Cerebellar nuclear complex (tissue), 1 donor: ENCODE measurements around the gene NPTN.

Experiments
- DNase-seq, 2 experiments: peaks; one replicate each; lab custom pipeline; 2025; lab: John Stamatoyannopoulos, UW

Gene NPTN

DNA sequence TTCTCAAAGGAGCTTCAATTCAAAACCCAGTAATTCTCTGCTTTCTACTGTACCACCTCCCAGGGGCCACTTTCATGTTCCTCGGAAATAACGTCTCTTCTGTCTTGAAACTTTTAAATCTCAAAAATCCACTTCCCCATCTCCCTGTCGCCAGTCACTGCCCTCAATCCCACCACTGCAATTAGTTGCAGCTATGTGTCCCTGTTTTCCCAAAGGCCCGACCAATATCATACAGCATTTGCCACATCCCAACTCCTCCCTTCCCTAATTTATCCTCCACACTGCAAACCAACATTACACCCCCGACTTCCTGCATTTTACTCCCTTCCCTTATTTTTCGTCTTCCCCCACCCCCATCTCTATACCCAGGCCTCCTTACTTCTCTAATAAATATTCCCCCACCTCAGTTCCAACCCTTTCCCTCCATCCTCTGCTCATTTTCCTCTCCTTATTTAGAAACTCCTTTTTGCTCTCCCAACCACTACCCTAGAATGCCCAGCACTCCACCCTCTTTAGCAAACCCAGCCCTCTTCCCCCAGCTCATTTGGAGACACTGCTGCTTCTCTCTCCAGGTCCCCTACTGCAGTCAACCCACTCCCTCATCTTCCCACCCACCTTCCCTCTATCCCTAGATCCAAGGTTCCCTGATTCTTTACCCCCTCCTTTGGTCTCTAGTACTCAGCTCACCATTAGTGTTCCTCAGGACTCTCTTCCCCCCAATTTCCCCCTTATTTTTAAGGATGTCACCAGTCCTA is 1.1 kb downstream of the NPTN start:
- DNase-seq: no peak

DNA sequence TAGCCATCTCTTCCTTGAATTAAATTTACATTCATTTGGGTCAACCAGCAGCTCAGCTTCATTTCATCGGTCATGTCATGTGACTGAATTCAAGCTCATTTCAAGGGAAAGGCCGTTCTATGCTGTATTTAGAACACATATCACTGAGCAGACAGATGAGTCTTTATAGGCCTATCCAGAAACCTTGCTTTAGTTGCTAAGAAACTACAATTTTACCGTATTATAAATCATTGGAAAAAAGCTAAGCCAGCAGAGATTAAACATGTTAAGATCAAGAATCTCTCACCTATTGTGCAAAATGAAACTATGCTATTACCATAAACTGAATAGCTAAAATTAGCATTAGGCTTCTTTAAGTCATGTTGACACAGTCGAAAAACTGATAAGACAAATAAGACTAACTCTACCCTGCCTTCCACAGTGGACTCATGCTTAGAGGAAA is 2.2 kb downstream of the NPTN start:
- DNase-seq: no peak

DNA sequence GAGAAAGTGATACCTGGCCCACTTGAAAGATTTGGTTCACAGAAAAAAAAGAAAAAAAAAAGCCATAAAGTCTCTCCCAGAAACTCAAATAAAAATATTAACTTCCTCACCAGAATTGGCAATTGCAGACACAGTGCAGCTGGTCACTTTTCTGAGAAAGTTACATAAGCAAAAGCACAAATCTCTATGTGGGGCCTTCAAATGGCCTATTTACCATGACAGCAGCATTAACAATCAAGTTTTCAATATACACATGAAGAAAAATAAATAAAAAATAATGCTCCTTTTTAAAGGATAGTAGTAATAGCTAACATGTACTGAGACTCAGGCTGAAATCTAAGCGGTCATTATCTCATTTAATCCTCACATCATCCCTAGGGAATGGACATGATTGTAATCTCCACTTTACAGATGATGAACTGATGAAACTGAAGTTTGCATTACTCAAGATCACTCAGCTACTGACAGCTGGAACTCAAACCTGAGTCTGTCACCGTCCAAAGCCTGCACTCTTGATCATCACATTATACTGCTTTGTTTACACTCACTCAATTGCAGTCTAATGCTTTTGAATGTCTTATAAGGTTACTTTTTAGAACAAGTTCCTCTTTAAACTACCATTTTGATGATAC is 3.3 kb downstream of the NPTN start:
- no peak for DNase-seq

DNA sequence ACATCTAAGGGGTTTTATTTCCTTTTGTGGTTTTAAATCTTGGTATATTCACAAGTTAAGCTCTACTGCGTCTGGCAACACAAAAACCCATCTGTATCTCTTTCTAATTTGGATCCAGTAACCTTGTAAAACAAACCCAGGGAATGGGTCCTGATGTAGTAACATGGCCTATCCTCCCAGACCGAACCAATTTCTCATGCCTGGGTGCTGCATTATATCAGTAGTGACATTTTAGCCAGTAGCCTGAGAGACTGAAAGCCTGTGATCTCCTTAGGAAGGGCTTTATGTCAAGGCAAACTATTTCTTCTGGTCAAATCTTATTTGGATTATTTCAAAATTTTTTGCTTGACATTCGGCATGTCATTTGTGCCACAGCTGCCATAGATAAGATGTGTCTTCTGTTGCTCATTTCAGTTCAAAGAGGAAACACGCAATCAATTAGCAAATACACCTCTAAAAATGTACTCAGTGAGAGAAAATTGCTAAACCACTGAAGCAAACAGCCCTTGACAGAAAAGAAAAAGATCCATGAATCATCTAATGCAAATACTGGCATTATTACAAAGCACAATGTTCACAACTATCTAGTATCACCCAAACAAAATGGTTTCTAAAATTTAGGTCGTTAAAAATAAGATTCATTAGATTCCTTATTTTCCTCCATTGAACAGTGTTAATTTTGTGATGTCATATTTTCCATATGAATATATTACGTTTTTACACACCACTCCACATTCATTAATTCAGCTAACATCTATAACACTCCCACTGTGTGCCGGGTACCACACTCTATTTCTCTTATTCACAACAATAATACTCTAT is 4.0 kb downstream of the NPTN start:
- no peak for DNase-seq

DNA sequence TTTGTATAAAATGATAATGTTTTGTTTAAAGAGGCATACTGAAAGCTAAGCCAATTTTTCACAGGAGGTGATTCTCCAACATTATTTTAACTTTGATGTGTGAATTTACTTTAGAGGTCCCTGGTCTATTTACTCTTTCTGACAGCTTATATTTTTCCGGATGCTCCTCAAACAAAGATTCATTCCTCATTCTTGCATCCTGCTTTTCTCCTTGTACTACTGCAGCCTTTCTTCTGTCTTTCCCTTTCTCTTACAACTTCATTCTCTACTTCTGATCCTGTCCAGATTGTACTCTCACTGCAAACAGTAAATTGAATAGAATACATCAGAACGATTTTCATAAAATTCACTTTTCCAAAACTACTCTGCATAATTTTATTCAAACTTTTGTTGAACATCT is 5.1 kb downstream of the NPTN start:
- DNase-seq: no peak

DNA sequence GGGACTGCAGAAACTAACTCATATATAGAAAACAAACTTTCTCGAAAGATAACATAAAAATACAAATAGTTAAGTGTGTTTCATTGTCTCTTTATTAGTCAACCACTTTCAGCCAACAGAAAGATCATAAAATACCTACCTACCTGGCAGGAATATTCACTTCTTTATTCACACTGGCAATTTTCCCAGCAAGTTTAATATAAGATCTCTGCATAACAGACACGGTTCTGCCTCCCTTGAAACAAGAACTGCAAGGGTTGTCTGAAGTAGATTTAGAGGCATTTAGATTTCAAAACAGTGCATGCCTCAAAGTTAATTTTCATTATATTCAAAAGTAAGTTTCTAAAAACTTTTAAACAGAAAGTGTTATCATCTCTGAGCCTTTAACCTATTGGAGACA is 7.1 kb downstream of the NPTN start:
- no peak for DNase-seq

DNA sequence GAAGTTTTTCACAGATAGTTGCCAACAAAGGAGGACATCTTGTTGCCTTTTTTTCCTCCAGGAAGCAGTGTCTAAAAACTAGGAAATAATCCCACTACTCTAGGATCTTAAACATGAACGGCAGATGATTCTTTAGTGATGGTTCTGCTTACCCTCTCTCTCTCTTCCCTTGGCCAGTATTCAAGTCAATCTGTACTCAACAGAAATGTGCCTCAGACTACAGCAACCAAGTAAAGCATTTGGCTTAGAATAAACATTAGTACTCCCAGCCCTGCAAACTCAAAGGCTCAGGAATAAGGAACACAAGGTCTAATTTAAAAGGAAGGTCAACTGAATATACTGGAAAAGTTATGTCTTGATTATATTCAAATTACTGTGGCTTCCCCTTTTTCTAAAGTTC is 8.7 kb downstream of the NPTN start:
- no peak for DNase-seq

DNA sequence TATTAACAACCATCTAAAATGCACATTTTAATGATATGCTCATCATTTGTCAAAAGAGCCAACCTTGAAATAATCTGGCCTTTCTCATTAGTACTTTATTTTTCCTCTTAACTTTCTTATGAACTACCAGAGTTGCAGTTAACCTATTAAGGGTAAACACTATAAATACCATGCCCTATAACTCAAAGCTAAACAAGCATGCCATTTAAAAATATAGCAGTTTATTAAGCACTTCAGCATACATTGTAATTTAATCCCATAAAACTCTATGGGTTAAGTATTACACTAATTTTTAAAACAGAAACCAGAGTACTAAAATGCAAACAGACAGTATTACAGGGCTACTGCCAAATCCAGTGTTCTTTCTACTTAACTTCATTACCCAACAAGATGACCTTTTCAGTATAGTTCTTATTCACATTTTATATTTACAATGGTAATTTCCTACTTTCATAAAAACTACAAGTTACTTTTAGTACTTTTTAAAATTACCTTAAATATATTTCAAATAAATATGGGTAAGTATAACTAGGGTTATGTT is 11.8 kb downstream of the NPTN start:
- no peak for DNase-seq

DNA sequence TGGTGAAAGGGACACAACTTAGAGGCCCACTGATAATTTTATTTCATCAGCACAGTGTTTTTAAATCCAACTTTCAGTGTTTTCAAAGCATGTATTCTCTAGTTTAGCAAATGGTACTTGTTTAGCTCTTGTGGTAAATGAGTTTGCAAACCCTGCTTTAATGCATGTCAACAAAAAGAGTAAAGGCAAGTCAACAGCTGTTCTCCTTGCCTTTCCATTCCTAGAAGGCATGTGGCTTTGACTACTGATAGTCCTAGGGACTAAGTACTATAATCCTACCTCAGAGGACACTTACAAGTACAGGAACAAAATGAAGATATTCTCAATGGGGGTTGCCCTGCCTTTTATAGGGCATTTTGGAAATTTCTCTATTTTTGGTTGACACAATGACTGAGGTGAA is 13.1 kb downstream of the NPTN start:
- no peak for DNase-seq

DNA sequence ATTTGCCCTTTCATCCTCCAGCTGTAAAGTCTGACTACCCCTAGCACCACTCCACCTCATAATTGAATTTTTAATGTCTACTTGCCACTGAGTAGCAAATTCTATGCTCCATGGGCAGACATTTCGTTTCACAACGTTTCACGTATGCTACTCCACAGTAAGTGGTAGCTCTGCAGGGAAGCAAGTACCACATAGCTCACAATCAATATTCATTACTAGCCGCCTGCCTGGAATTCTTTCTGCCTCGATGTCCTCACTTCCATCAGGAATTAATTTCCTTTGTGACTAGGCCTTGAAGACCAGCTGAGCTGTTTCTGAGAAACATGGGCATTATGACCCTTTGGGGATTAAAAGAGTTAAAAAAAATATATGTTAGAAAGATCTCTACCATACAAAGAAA is 15.3 kb downstream of the NPTN start:
- no peak for DNase-seq

DNA sequence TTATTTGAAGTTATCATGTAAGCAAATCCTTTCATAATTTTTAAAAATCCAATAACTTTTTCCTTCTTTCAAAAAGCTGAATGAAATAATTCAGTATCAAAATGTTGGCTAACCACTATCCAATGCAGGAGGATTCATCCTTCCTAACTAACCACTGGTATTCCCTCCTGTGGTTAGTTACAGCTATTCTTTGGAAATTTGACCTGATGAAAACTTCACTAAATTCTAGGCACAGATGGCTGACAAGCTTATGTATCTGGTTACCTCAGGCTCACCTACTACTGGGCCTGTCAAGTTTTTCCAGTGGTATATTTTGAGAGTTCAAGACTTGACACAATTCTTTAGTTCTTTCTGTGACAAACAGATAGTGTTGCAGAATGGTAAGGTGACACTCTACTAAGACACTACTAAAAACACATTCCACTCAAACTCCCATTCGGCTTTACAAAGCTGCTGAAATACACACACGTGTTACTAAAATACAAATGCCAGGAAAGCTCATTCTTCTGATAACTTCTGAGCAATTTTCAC is 15.8 kb downstream of the NPTN start:
- no peak for DNase-seq

DNA sequence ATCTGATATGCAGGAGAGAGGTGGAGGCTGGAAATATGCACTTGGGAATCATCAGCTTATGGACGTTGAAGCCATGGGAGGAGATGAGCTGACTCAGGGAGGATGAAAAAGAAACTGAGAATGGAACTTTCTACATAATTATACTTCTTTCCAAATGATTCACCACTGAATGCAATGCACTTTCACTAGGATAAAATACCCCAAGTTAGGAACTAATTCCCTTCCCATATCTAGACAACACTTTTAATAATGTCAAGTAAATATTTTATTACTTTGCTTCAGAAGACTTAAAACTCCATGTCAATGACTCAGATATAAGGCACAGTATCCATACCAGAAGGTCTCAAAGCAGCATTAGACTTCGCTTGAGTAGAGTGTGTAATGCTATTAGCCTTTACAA is 24.2 kb downstream of the NPTN start:
- DNase-seq: no peak

DNA sequence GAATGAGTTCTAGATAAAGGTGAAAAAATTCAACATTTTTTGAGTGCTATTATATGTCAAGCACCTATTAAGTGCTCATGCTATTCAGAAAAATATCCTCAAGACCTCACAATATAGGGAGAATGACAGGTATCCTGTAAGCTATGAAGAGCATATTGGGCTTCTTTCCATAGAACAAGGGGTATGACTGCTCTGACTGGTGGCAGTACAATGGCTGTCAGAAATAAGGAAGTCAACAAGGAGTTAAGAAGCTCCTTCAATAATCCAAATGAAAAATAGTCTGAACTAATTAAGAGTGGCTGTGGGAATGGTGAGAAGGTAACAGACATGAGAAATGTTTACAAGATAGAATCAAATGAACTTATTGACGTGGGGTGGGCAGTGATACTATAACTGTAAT is 24.7 kb downstream of the NPTN start:
- no peak for DNase-seq

DNA sequence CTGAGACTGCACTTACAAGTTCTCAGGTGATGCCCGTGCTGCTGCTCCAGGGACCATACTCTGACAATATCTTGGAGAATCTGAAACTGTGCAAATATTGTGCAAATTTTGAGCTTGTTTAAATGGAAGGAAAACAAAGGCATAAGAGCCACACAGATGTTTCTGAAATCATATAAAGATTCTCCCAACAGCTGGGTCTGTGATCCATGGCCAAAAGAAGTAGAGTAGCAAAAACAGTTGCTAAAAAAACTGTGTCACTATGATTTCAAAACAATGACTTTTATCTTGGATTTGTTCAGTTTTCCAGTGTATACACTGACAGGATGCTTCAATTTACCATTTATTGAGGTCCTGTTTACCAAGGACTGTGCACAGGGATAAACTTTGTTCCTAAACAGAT is 25.3 kb downstream of the NPTN start:
- no peak for DNase-seq

DNA sequence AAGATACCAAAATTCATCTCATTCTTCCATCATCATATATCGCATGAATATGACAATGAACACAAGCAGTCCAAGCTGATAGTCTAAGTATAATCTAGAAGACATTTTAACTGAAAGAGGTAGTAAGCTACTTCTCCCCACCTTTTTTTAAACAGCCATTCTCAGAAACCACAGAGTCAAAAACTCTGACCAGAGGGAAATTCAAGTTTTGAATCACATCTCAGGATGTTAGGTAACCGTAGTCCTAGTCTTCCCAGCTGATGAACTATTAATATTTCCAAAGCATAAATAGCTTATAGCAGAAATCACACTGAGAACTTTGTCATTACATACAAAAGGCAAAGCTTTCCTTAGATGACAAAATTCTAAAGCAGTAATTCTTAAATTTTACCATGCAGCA is 25.8 kb downstream of the NPTN start:
- DNase-seq: no peak

DNA sequence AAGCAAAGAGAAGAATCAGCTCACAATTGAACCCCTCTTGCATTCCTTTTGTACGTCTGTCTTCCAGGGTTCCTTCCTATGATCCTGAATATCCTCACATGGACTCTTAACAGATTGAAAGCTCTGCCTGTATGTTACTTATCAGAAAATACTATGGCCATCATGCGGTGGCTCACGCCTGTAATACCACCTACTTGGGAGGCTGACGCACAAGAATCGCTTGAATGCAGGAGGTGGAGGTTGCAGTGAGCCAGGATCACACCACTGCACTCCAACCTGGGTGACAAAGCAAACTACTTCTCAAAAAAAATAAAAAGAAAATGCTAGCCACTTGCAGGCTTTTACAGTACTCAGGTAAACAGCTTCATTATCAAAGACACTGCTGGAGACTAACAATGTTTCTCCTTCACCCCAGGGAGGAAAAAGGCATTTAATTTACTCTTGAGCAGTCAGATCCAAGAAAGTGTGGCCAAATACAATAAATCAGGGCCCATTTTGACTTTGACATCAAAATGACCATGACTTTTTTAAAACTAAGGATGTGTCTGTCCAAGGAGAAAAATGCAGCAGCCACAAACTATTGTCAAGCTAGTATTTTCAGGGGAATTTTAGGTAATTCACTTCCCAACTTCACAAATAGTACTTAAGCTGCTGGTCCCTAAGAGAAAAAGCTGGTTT is 27.3 kb downstream of the NPTN start:
- DNase-seq: no peak

DNA sequence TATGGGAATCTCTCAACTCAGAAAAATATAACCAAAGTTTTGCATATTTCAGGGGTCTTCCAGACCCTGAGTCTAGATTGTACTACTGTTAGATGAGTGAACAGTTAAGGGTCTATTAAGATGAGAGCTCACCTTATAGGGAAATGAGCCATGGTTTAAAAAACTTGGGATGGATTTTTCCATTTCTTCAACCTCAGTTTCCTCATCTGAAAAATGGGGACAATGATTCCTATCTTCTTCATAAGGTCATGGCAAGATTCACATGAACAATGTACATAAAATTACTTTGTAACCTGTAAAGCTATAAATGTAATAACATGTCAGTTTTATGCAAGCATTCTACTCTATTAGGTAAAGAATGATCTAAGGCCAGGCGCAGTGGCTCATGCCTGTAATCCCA is 28.7 kb downstream of the NPTN start:
- DNase-seq: no peak

DNA sequence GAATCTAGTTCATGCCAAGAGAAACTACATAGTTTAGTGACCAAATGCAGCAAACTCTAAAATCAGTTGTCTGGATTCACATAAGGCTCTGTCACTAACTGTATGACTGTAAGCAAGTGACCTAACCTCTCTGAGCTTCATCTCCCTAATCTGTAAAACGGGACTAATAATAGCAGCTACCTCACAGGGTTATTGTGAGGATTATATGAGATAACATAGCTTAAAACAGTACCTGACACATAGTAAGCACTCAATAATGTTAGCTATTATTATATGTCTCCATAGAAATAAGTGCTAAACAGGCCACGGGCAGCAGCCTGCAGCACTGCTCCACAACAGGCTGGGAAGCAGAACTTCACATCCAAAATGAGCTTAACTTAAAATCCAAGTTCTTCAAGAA is 30.2 kb downstream of the NPTN start:
- DNase-seq: no peak

DNA sequence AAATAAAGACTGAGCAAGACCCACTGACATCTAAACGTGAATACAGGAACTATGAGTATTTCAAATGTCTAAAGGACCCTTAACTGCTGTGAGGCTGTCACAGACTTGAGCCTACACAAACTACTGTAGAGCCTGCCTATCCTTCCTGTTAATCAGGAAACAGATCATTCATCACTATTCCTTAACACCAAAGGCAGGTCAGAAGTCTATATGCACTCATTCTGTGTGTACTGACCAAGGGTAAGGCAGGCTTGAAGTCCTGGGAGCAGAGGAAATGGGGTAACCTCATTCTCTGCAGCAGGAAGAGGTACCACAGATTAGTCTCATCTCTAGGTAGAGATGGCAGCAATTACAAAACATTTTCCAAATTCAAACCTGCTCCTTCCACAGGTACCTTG is 30.7 kb downstream of the NPTN start:
- no peak for DNase-seq

DNA sequence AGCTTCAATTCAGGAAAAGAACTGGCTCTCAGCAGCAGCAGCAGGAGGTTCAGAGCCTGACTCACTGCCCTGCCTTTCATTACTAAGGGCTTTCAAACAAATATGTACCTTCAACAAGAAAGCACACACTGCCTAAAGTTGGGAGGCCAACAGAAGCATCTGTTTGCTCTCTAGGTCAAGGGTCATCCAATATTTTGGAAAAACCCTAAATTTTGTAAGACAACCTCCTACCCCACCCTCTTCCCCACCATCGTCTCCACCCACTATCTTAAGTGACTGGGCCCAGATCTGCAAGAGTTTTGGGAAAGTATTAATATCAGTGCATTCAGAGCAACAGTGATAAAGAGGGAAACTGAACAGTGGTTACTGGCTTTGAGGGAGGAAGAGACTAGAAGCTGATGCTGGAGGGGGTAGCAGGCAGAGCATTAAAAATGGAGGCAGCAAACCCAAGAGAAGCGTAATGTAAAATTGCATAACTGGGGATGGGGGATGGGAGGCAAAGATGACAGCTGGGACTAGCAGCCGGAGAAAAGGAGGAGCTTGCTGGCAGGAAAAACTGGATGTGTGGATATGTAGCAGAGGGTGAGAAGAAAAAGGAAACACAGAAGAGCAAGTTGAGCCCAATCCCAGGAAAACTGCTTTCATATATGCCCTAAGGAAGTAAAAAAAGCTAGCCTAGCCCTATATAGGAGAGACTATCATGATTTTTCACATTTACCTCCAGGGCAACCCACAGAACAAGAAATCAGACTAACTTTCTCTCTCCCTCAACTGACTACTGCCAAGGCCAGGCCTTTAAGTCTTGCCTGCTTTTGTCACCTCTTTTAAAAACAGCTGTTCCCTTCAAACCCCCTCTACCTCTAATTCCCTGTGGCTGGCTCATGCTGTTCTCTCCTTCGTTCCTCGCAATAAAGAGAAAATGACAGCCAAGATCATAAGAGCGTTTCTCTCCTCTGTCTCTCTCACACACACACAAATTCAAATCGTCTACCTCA is 31.4 kb downstream of the NPTN start:
- peak in 1 of 2 experiments; percentile 18 for DNase-seq
